SHP77 (cell line): ENCODE data around the gene ARHGAP9.
"Not testable (repeated sequence)": the region's sequence is repeated elsewhere in the genome, so short reads cannot be mapped to it uniquely, and the experiment has no call there.

Experiments
- DNase-seq, 2 experiments: peaks; one replicate each; lab custom pipeline; 2025; lab: John Stamatoyannopoulos, UW

ARHGAP9 gene

GRCh38 chr12:57479376-57480115 is at the start of gene ARHGAP9:
ARHGAP9 (minus strand) TSS chr12:57479866; CDS start chr12:57479406, 460 bp downstream.
- DNase-seq = no peak

GRCh38 chr12:57528831-57529555 is 49.3 kb upstream of the ARHGAP9 start:
- DNase-seq = no peak

GRCh38 chr12:57528176-57528575 is 48.5 kb upstream of the ARHGAP9 start:
- DNase-seq = no peak

GRCh38 chr12:57527184-57527583 is 47.5 kb upstream of the ARHGAP9 start:
- DNase-seq = no peak

GRCh38 chr12:57526477-57527126 is 46.9 kb upstream of the ARHGAP9 start:
- no peak for DNase-seq

- DNase-seq = no peak
Measured at GRCh38 chr12:57525615-57526383, 46.1 kb upstream of the ARHGAP9 start.

GRCh38 chr12:57524814-57525614 is 45.3 kb upstream of the ARHGAP9 start:
- DNase-seq = no peak

GRCh38 chr12:57523706-57524614 is 44.3 kb upstream of the ARHGAP9 start:
- no peak for DNase-seq

GRCh38 chr12:57522887-57523705 is 43.4 kb upstream of the ARHGAP9 start:
- no peak for DNase-seq

- peak; percentile 71 to 81 for DNase-seq
Measured at GRCh38 chr12:57522011-57522886, 42.6 kb upstream of the ARHGAP9 start, which contains the start of gene MBD6. MBD6 (plus strand) TSS chr12:57522824; CDS start chr12:57524304, 1,480 bp downstream.

GRCh38 chr12:57521525-57522010 is 41.9 kb upstream of the ARHGAP9 start:
- peak; percentile 44 to 53 for DNase-seq

GRCh38 chr12:57520053-57520818 is 40.6 kb upstream of the ARHGAP9 start, which contains the start of gene DDIT3:
DDIT3 (minus strand) TSS chr12:57520514; CDS start chr12:57517406, 3,108 bp downstream.
- DNase-seq = peak; percentile 98 to 99

GRCh38 chr12:57519796-57520052 is 40.1 kb upstream of the ARHGAP9 start:
- no peak for DNase-seq

- DNase-seq = no peak
Measured at GRCh38 chr12:57518920-57519795, 39.5 kb upstream of the ARHGAP9 start.

GRCh38 chr12:57518176-57518919 is 38.7 kb upstream of the ARHGAP9 start:
- no peak for DNase-seq

GRCh38 chr12:57517718-57518117 is 38.1 kb upstream of the ARHGAP9 start:
- not testable (repeated sequence) for DNase-seq
